GM12892 (cell line): ENCODE data around the gene FAM43A.

ENCODE experiments used
- POLR2A ChIP-seq: IDR thresholded peaks from 2 replicates; pipeline ENCODE4 v1.6.1; 2011; ENCODE audit warnings: low read depth, low read length, control low read depth
- POLR2AphosphoS5 ChIP-seq: IDR thresholded peaks from 2 replicates; pipeline ENCODE4 v1.6.1; 2011; ENCODE audit warnings: low read depth, low read length, control low read depth
- TAF1 ChIP-seq: IDR thresholded peaks from 2 replicates; pipeline ENCODE4 v1.6.1; 2011; ENCODE audit warnings: low read depth, mild to moderate bottlenecking, control low read depth, low read length, borderline replicate concordance

GRCh38 chr3:194725346-194725745, 39.7 kb downstream of the FAM43A start:
- no peak for TF ChIP-seq POLR2A
- TF ChIP-seq POLR2AphosphoS5: no peak
- no peak for TF ChIP-seq TAF1
